HG03571 (cell line): ENCODE results near the gene ANTXR2.
"Not testable (repeated sequence)": the region's sequence is repeated elsewhere in the genome, so short reads cannot be mapped to it uniquely, and the experiment has no call there.

Experiments
- ATAC-seq: cut with Tn5 transposase; IDR thresholded peaks from one replicate; pipeline ENCODE4 v1.9.1; 2021; ENCODE audit not compliant: unreplicated experiment

The ANTXR2 gene

GRCh38 chr4:80026100-80026499 lies 46.9 kb downstream of the ANTXR2 start:
- ATAC-seq = no peak

- no peak for ATAC-seq
Measured at GRCh38 chr4:80024335-80024734, 48.7 kb downstream of the ANTXR2 start.

GRCh38 chr4:80022282-80022681 lies 50.7 kb downstream of the ANTXR2 start:
- ATAC-seq = no peak

- no peak for ATAC-seq
Measured at GRCh38 chr4:80017125-80017854, 55.7 kb downstream of the ANTXR2 start.

- ATAC-seq = no peak
Measured at GRCh38 chr4:80016506-80016905, 56.5 kb downstream of the ANTXR2 start.

GRCh38 chr4:80015407-80016189 lies 57.4 kb downstream of the ANTXR2 start:
- no peak for ATAC-seq

GRCh38 chr4:80014531-80014930 lies 58.5 kb downstream of the ANTXR2 start:
- ATAC-seq = no peak

GRCh38 chr4:80012291-80012690 lies 60.7 kb downstream of the ANTXR2 start:
- no peak for ATAC-seq

GRCh38 chr4:80011636-80012236 lies 61.3 kb downstream of the ANTXR2 start:
- ATAC-seq = no peak

- no peak for ATAC-seq
Measured at GRCh38 chr4:80010316-80010715, 62.7 kb downstream of the ANTXR2 start.

GRCh38 chr4:80009806-80010205 lies 63.2 kb downstream of the ANTXR2 start:
- ATAC-seq = no peak

GRCh38 chr4:80008971-80009370 lies 64.1 kb downstream of the ANTXR2 start:
- no peak for ATAC-seq

- no peak for ATAC-seq
Measured at GRCh38 chr4:80008351-80008750, 64.7 kb downstream of the ANTXR2 start.

GRCh38 chr4:80007745-80008149 lies 65.3 kb downstream of the ANTXR2 start:
- peak; percentile 88 for ATAC-seq

- ATAC-seq = no peak
Measured at GRCh38 chr4:80006935-80007744, 65.9 kb downstream of the ANTXR2 start.

GRCh38 chr4:80005863-80006262 lies 67.2 kb downstream of the ANTXR2 start:
- ATAC-seq = no peak

GRCh38 chr4:80004319-80004718 lies 68.7 kb downstream of the ANTXR2 start:
- ATAC-seq = no peak

GRCh38 chr4:80002559-80002958 lies 70.5 kb downstream of the ANTXR2 start:
- ATAC-seq = not testable (repeated sequence)

GRCh38 chr4:79999048-79999447 lies 74.0 kb downstream of the ANTXR2 start:
- not testable (repeated sequence) for ATAC-seq

- no peak for ATAC-seq
Measured at GRCh38 chr4:79998201-79998600, 74.8 kb downstream of the ANTXR2 start.

- ATAC-seq = no peak
Measured at GRCh38 chr4:79996851-79997250, 76.2 kb downstream of the ANTXR2 start.
